Ascending aorta (tissue), 2 donors: ENCODE measurements around the gene HVCN1. TPM values are rescaled to one million over a fixed set of nuclear protein-coding genes. Genes with fewer than 3 reads are reported as not detected.

Experiments
- DNase-seq, 2 donors: peaks; one replicate each; pipeline ENCODE4 v3.0.0-alpha.2; 2019; ENCODE audit warnings: low spot score in 2 of 2
- H3K27ac ChIP-seq, 2 donors: fragments of 200-600 bp; sonication (generic); one replicate each; pipeline ENCODE4 v1.5.1; 2016 to 2017; ENCODE audit warnings: mild to moderate bottlenecking in 1 of 2
- H3K27me3 ChIP-seq: fragments of 200-600 bp; sonication (generic); one replicate; pipeline ENCODE4 v1.5.1; 2017
- H3K36me3 ChIP-seq, 2 donors: fragments of 200-600 bp; sonication (generic); one replicate each; pipeline ENCODE4 v1.5.1; 2016
- H3K4me1 ChIP-seq, 2 donors: fragments of 200-600 bp; sonication (generic); one replicate each; pipeline ENCODE4 v1.5.1; 2016 to 2017; ENCODE audit warnings: mild to moderate bottlenecking in 1 of 2
- H3K4me3 ChIP-seq, 2 donors: fragments of 200-600 bp; sonication (generic); one replicate each; pipeline ENCODE4 v1.5.1; 2016 to 2017; ENCODE audit warnings: mild to moderate bottlenecking in 1 of 2
- H3K9me3 ChIP-seq, 2 donors: fragments of 200-600 bp; sonication (generic); one replicate each; pipeline ENCODE4 v1.5.1; 2016
- CTCF ChIP-seq, 3 experiments: fragments of 200-600 bp in 2 of 3; fragments of 450-650 bp in 1 of 3; sonication (generic) in 2 of 3; IDR thresholded peaks; one replicate each; pipeline ENCODE4 v1.5.1; 2016 to 2019; ENCODE audit warnings: antibody characterized with exemption in 3 of 3, mild to moderate bottlenecking in 1 of 3, moderate library complexity in 1 of 3
- intact Hi-C: fragments of 100-400 bp; cut with DNase I; formaldehyde crosslinking; loops from one replicate; pipeline ENCODE4 v1.15.1; 2023
- total RNA-seq: library from RNA; depleted of rRNA; stranded (reverse); fragments of >200 nt; gene quantifications from one replicate; pipeline ENCODE4 v1.1.0, GENCODE V29; 2016

The HVCN1 gene
- total RNA-seq, 1 donor from 2014 or later: 1.3 TPM

- H3K36me3 ChIP-seq: no peaks in the 10 kb centered on the region
- no peaks in the 10 kb centered on the region for H3K27me3 ChIP-seq
- H3K27ac ChIP-seq: no peak overlapping the region
- H3K4me3 ChIP-seq: no peak overlapping the region
- no peaks in the 10 kb centered on the region for H3K4me1 ChIP-seq
- TF ChIP-seq CTCF (IDR thresholded peaks at IDR 0.05): no peak
- peaks cover 0 to 6% of the 10 kb centered on the region in 2 donors for H3K9me3 ChIP-seq
- intact Hi-C loops: no loop called here
- DNase-seq: no peak
These were observed 11.6 kb downstream of the HVCN1 start for GRCh38 chr12:110677206-110677911.

- Histone ChIP-seq H3K36me3 (no peaks in the 10 kb centered on the region), H3K9me3 (peaks cover 0 to 6% of the 10 kb centered on the region in 2 donors), H3K27me3 (no peaks in the 10 kb centered on the region), H3K4me1 (no peaks in the 10 kb centered on the region), H3K27ac (no peak overlapping the region), H3K4me3 (no peak overlapping the region)
- DNase-seq: no peak
- intact Hi-C loops: no loop called here
- no peak for TF ChIP-seq CTCF (IDR thresholded peaks at IDR 0.05)
These were observed 12.7 kb downstream of the HVCN1 start for GRCh38 chr12:110676171-110676570.

GRCh38 chr12:110670161-110670701 is 18.7 kb downstream of the HVCN1 start:
- no peak for TF ChIP-seq CTCF (IDR thresholded peaks at IDR 0.05)

GRCh38 chr12:110669193-110669502 is 19.8 kb downstream of the HVCN1 start:
- intact Hi-C loops: no loop called here
- Histone ChIP-seq H3K9me3 (peaks cover 21 to 27% of the 10 kb centered on the region in 2 donors), H3K4me1 (no peaks in the 10 kb centered on the region), H3K27ac (no peak overlapping the region), H3K36me3 (no peaks in the 10 kb centered on the region), H3K4me3 (no peak overlapping the region), H3K27me3 (no peaks in the 10 kb centered on the region)
- no peak for DNase-seq
- no peak for TF ChIP-seq CTCF (IDR thresholded peaks at IDR 0.05)

More at GRCh38 chr12:110670161-110670701, 18.7 kb downstream of the HVCN1 start:
- Histone ChIP-seq H3K9me3 (peaks cover 14 to 22% of the 10 kb centered on the region in 2 donors), H3K4me1 (no peaks in the 10 kb centered on the region), H3K36me3 (no peaks in the 10 kb centered on the region), H3K27me3 (no peaks in the 10 kb centered on the region), H3K27ac (no peak overlapping the region), H3K4me3 (no peak overlapping the region)
- DNase-seq: no peak
- intact Hi-C loops: no loop called here

- DNase-seq: no peak
- no peak overlapping the region for H3K27ac ChIP-seq
- H3K4me3 ChIP-seq: no peak overlapping the region
- H3K4me1 ChIP-seq: no peaks in the 10 kb centered on the region
- no peak for TF ChIP-seq CTCF (IDR thresholded peaks at IDR 0.05)
- no peaks in the 10 kb centered on the region for H3K36me3 ChIP-seq
- H3K9me3 ChIP-seq: peaks cover 21 to 27% of the 10 kb centered on the region in 2 donors
- no peaks in the 10 kb centered on the region for H3K27me3 ChIP-seq
- intact Hi-C loops: no loop called here
These were observed 20.3 kb downstream of the HVCN1 start for GRCh38 chr12:110668480-110669192.
